Breast epithelium (tissue), 4 donors: ENCODE results near the gene BPIFB3. TPM values are rescaled to one million over a fixed set of nuclear protein-coding genes. Genes with fewer than 3 reads are reported as not detected.
"Not testable (repeated sequence)": the region's sequence is repeated elsewhere in the genome, so short reads cannot be mapped to it uniquely, and the experiment has no call there.

Experiments used
- DNase-seq, 2 donors: peaks; one replicate each; pipeline ENCODE4 v3.0.0-alpha.2; 2019; ENCODE audit warnings: low spot score in 2 of 2
- H3K27ac ChIP-seq, 2 donors: fragments of 200-600 bp; sonication (generic) in 1 of 2; one replicate each; pipeline ENCODE4 v1.5.1; 2016 to 2019; ENCODE audit warnings: mild to moderate bottlenecking in 1 of 2
- H3K27me3 ChIP-seq, 2 donors: fragments of 200-600 bp; sonication (generic) in 1 of 2; one replicate each; pipeline versions ENCODE4 v1.5.1 to v1.6.0; 2017 to 2019; ENCODE audit warnings: control low read depth in 1 of 2, mild to moderate bottlenecking in 1 of 2
- H3K36me3 ChIP-seq: fragments of 200-600 bp; one replicate; pipeline ENCODE4 v1.5.1; 2019
- H3K4me1 ChIP-seq, 2 donors: fragments of 200-600 bp; sonication (generic); one replicate each; pipeline ENCODE4 v1.5.1; 2016 to 2019; ENCODE audit warnings: control low read depth in 1 of 2
- H3K4me3 ChIP-seq, 3 donors: fragments of 200-600 bp; sonication (generic); 1 replicate in 2 of 3; 2 replicates in 1 of 3; pipeline ENCODE4 v1.5.1; 2016 to 2019; ENCODE audit warnings: mild to moderate bottlenecking in 3 of 3, moderate library complexity in 2 of 3
- H3K9me3 ChIP-seq, 2 donors: fragments of 200-600 bp; sonication (generic) in 1 of 2; one replicate each; pipeline ENCODE4 v1.5.1; 2016 to 2019; ENCODE audit warnings: control low read depth in 1 of 2
- POLR2A ChIP-seq: fragments of 450-650 bp; IDR thresholded peaks from one replicate; pipeline ENCODE4 v1.6.1; 2016; ENCODE audit warnings: antibody characterized with exemption, mild to moderate bottlenecking, moderate library complexity
- POLR2AphosphoS5 ChIP-seq, 3 donors: sonication (generic); formaldehyde crosslinking; IDR thresholded peaks; one replicate each; pipeline ENCODE4 v1.6.1; 2017; ENCODE audit warnings: antibody characterized with exemption in 3 of 3
- intact Hi-C: fragments of 100-400 bp; cut with DNase I; formaldehyde crosslinking; loops from one replicate; pipeline ENCODE4 v1.15.1; 2023; ENCODE audit warnings: low total_unique reads
- total RNA-seq, 3 donors: library from RNA; depleted of rRNA; stranded (reverse); fragments of >200 nt; gene quantifications; one replicate each; pipeline ENCODE4 v1.1.0, GENCODE V29; 2016
- TF ChIP-seq, protein P1 (sequence below), 3 donors: fragments of 450-650 bp; IDR thresholded peaks; one replicate each; pipeline ENCODE4 v1.5.1; 2016 to 2017; ENCODE audit warnings: antibody characterized with exemption in 3 of 3, mild to moderate bottlenecking in 3 of 3, moderate library complexity in 3 of 3

Gene BPIFB3
- total RNA-seq, 3 donors from 2014 or later, result not detected

GRCh38 chr20:33092361-33092760, 38.7 kb downstream of the BPIFB3 start:
- no peaks in the 10 kb centered on the region for H3K36me3 ChIP-seq
- intact Hi-C loops, result no loop called here
- no peak for DNase-seq
- H3K27me3 ChIP-seq, result no peaks in the 10 kb centered on the region
- no peaks in the 10 kb centered on the region for H3K4me1 ChIP-seq
- TF ChIP-seq POLR2A (no peak), POLR2AphosphoS5 (IDR thresholded peaks at IDR 0.05) (no peak)
- TF ChIP-seq, protein P1, sequence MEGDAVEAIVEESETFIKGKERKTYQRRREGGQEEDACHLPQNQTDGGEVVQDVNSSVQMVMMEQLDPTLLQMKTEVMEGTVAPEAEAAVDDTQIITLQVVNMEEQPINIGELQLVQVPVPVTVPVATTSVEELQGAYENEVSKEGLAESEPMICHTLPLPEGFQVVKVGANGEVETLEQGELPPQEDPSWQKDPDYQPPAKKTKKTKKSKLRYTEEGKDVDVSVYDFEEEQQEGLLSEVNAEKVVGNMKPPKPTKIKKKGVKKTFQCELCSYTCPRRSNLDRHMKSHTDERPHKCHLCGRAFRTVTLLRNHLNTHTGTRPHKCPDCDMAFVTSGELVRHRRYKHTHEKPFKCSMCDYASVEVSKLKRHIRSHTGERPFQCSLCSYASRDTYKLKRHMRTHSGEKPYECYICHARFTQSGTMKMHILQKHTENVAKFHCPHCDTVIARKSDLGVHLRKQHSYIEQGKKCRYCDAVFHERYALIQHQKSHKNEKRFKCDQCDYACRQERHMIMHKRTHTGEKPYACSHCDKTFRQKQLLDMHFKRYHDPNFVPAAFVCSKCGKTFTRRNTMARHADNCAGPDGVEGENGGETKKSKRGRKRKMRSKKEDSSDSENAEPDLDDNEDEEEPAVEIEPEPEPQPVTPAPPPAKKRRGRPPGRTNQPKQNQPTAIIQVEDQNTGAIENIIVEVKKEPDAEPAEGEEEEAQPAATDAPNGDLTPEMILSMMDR (IDR thresholded peaks at IDR 0.05), result no peak
- H3K4me3 ChIP-seq, result no peak overlapping the region
- no peaks in the 10 kb centered on the region for H3K9me3 ChIP-seq
- H3K27ac ChIP-seq, result no peak overlapping the region

GRCh38 chr20:33093074-33093473, 39.4 kb downstream of the BPIFB3 start:
- H3K4me1 ChIP-seq, result no peaks in the 10 kb centered on the region
- no peaks in the 10 kb centered on the region for H3K27me3 ChIP-seq
- H3K9me3 ChIP-seq, result no peaks in the 10 kb centered on the region
- no peak for DNase-seq
- H3K27ac ChIP-seq, result no peak overlapping the region
- H3K36me3 ChIP-seq, result no peaks in the 10 kb centered on the region
- intact Hi-C loops, result no loop called here
- no peak overlapping the region for H3K4me3 ChIP-seq
- TF ChIP-seq POLR2AphosphoS5 (IDR thresholded peaks at IDR 0.05) (no peak), POLR2A (no peak)
- TF ChIP-seq, protein P1 (IDR thresholded peaks at IDR 0.05), result no peak

DNA sequence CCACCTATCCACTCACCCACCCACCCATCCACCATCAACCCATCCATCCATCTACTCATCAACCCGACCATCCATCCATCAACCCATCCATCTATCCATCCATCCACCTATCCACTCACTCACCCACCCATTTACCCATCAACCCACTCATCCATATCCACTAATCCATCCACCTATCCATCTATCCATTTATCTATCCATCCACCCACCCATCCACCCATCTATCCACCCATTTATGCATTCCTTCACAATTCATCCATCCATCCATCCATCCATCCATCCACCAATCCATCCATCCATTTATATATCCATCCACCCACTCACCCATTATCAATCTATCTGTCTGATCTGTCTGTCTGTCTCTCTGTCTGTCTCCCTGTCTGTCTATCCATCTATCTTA, 39.9 kb downstream of the BPIFB3 start:
- no peaks in the 10 kb centered on the region for H3K27me3 ChIP-seq
- DNase-seq, result no peak
- no peak overlapping the region for H3K4me3 ChIP-seq
- TF ChIP-seq, protein P1 (IDR thresholded peaks at IDR 0.05), result no peak
- TF ChIP-seq POLR2AphosphoS5 (IDR thresholded peaks at IDR 0.05) (no peak), POLR2A (no peak)
- H3K9me3 ChIP-seq, result no peaks in the 10 kb centered on the region
- no peaks in the 10 kb centered on the region for H3K36me3 ChIP-seq
- no peak overlapping the region for H3K27ac ChIP-seq
- intact Hi-C loops, result no loop called here
- H3K4me1 ChIP-seq, result no peaks in the 10 kb centered on the region

DNA sequence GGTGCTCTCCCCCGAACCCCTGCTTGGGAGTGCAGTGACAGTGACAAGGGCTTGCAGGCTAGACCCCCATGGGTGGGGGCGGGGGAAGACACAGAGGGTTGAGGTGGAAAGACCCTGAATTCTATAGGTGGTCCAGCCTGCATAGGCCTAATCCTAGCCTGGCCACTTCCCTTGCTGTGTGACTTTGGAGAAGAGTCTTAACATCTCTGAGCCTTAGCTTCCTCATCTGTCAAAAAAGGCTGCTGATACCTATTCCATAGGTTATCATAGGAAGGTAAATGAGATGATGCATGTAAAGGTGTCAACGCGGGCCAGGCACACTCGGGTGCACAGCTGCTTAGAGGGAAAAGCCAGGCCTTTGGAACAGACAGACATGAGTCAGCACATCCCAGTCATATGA, 41.5 kb downstream of the BPIFB3 start:
- H3K4me3 ChIP-seq, result no peak overlapping the region

GRCh38 chr20:33095902-33096584, 42.3 kb downstream of the BPIFB3 start:
- H3K9me3 ChIP-seq, intact Hi-C loops, DNase-seq, H3K36me3 ChIP-seq, H3K4me3 ChIP-seq, H3K4me1 ChIP-seq, H3K27ac ChIP-seq, H3K27me3 ChIP-seq: not testable (repeated sequence)
- TF ChIP-seq, protein P1 (IDR thresholded peaks at IDR 0.05), result peak in 2 of 3 donors; percentile 56 to 64

More for the DNA sequence above, 41.5 kb downstream of the BPIFB3 start:
- Histone ChIP-seq H3K27ac (no peak overlapping the region), H3K27me3 (no peaks in the 10 kb centered on the region), H3K4me1 (no peaks in the 10 kb centered on the region), H3K36me3 (no peaks in the 10 kb centered on the region), H3K9me3 (no peaks in the 10 kb centered on the region)
- intact Hi-C loops, result no loop called here
- no peak for DNase-seq
- no peak for TF ChIP-seq POLR2AphosphoS5 (IDR thresholded peaks at IDR 0.05)
- TF ChIP-seq, protein P1 (IDR thresholded peaks at IDR 0.05), result no peak
- TF ChIP-seq POLR2A, result no peak
